ENCODE measurements around the gene HTT.

The HTT gene

GRCh38 chr4:3215256-3215655 lies 140.8 kb downstream of the HTT start:
- in situ Hi-C loops (cut with HindIII; ENCODE audit: low sequenced_read_pairs): no loop called here

GRCh38 chr4:3215733-3216132 lies 141.3 kb downstream of the HTT start:
- in situ Hi-C loops (cut with HindIII; ENCODE audit: low sequenced_read_pairs): no loop called here

GRCh38 chr4:3217266-3217665 lies 142.8 kb downstream of the HTT start:
- in situ Hi-C loops (cut with HindIII; ENCODE audit: low sequenced_read_pairs): no loop called here

DNA sequence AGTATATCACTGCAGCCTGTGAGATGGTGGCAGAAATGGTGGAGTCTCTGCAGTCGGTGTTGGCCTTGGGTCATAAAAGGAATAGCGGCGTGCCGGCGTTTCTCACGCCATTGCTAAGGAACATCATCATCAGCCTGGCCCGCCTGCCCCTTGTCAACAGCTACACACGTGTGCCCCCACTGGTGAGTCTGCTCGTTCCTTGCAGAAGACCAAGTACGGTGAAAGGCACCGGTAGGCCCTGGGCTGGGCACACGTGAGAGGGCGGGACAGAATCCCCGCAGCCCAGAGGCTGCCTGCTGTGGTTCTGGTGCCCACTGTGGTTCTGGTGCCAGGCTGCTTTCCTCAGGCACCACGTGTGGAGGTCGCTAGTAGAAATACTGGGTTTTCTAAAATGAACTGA lies 143.3 kb downstream of the HTT start:
- in situ Hi-C loops (cut with HindIII; ENCODE audit: low sequenced_read_pairs): no loop called here

- in situ Hi-C loops (cut with HindIII; ENCODE audit: low sequenced_read_pairs): no loop called here
Observed at GRCh38 chr4:3218824-3219760, 144.6 kb downstream of the HTT start.

DNA sequence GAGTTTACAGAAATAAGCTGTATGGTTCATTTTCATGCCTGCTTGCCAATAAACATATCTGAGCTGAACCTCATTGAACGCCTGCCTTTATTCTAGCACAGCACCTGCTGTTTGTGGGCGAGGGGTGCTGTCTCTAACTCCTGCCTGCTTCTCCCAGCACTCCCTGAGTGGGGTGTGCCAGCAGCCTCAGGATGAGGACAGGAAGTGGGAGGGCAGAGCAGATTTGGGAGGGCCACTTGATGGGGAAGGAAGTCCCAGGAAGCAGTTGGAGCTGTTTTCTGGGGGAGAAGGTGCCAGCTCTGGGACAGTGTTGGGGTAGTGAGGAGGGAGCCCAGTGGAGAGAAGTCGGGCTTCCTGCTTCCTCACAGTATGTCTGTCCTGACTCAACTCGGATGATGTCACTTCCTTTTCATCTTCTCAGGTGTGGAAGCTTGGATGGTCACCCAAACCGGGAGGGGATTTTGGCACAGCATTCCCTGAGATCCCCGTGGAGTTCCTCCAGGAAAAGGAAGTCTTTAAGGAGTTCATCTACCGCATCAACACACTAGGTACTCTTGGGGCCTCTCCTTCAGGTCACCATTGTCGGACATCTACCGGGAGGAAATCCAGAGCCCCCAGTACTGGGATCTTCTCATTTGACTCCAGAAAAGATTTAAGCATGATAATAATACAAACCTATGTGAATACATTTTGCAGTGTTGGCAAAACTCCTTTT lies 145.4 kb downstream of the HTT start:
- in situ Hi-C loops (cut with HindIII; ENCODE audit: low sequenced_read_pairs): no loop called here

GRCh38 chr4:3220476-3221183 lies 146.1 kb downstream of the HTT start:
- in situ Hi-C loops (cut with HindIII; ENCODE audit: low sequenced_read_pairs): no loop called here

GRCh38 chr4:3221184-3221494 lies 146.7 kb downstream of the HTT start:
- in situ Hi-C loops (cut with HindIII; ENCODE audit: low sequenced_read_pairs): no loop called here

- in situ Hi-C loops (cut with HindIII; ENCODE audit: low sequenced_read_pairs): no loop called here
Observed at GRCh38 chr4:3221996-3222395, 147.5 kb downstream of the HTT start.

GRCh38 chr4:3223346-3223745 lies 148.9 kb downstream of the HTT start:
- in situ Hi-C loops (cut with HindIII; ENCODE audit: low sequenced_read_pairs): no loop called here

DNA sequence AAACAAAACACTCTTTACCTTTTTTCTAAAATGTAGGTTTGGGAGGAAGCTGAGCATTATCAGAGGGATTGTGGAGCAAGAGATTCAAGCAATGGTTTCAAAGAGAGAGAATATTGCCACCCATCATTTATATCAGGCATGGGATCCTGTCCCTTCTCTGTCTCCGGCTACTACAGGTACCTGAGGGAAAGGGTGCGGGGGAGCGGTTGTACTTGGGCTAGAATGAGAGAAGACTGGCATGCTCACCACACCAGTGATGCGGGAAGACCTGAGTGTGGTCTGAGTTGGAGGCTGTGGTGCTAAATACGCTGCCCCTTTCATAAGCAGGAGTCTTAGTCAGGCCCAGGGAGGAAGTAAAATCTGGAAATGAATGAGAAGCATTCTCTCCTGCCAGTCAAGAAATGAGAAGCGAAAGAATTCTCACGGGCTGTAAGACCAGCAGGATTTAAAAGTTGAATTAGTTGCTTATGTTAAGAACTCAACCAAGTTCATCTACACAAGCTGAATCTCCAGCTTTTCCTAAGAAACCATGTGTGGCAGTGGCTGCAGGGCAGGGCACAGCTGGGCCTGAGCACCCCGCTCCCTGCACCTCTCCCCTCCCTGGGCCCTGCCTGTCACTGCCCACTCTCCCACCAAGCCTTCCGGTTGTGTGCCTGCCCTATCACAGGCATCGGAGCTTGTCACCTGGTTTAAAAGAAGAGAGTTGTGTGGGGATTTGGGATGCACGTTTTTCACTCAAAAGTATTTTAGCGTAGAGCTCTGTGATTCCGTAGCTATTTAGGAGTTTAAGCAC lies 149.7 kb downstream of the HTT start:
- in situ Hi-C loops (cut with HindIII; ENCODE audit: low sequenced_read_pairs): no loop called here

DNA sequence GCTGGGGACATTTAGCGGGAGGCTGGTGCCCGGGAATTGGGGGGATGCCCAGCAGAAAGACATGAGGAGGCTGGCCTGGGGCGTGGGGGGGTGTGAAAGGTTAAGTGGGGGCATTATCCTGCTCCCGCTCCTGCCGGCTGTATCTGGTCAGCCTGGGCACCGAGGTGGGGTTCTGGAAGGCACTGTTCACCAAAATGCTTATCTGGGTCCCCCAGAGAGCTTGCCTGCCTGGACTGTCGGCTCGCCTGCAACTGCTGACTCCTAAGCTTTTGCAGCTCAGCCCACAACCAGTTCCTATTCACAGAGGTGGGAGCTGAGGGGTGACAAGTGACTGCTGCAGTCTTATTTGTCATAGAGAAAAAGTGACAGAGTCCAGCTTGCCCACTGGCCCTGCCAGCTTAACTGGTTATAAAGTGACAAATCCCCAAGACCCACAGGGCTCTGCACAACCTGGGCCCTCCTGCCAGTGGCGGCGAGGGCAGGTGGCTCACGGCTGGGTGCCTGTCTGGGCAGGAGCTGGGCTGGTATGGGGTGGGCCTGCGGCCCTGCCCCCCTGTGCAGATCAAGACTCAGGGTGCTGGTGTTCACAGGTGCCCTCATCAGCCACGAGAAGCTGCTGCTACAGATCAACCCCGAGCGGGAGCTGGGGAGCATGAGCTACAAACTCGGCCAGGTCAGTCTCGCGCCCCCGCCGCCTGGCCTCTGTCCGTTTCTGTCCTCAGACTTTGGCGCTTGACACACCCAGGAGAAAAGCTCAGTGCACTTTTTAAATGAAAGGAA lies 150.8 kb downstream of the HTT start:
- in situ Hi-C loops (cut with HindIII; ENCODE audit: low sequenced_read_pairs): no loop called here

GRCh38 chr4:3225936-3226335 lies 151.5 kb downstream of the HTT start:
- in situ Hi-C loops (cut with HindIII; ENCODE audit: low sequenced_read_pairs): no loop called here

GRCh38 chr4:3226467-3226866 lies 152.0 kb downstream of the HTT start:
- in situ Hi-C loops (cut with HindIII; ENCODE audit: low sequenced_read_pairs): no loop called here

DNA sequence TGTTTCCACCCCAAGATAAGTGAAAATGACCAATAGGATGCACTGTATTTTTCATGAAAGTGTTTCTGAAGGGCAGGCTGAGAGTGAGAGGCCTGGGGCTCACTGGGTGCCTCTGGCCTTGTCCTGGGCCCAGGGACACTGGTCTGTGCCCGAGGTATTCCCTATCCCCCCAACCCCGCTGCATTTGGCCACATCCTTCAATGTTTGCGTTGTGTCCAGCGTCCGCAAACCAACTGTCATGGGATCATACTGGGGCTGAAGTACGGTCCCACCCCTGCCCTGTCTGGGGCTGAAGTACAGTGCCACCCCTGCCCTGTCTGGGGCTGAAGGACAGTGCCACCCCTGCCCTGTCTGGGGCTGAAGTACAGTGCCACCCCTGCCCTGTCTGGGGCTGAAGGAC lies 152.5 kb downstream of the HTT start:
- in situ Hi-C loops (cut with HindIII; ENCODE audit: low sequenced_read_pairs): no loop called here

DNA sequence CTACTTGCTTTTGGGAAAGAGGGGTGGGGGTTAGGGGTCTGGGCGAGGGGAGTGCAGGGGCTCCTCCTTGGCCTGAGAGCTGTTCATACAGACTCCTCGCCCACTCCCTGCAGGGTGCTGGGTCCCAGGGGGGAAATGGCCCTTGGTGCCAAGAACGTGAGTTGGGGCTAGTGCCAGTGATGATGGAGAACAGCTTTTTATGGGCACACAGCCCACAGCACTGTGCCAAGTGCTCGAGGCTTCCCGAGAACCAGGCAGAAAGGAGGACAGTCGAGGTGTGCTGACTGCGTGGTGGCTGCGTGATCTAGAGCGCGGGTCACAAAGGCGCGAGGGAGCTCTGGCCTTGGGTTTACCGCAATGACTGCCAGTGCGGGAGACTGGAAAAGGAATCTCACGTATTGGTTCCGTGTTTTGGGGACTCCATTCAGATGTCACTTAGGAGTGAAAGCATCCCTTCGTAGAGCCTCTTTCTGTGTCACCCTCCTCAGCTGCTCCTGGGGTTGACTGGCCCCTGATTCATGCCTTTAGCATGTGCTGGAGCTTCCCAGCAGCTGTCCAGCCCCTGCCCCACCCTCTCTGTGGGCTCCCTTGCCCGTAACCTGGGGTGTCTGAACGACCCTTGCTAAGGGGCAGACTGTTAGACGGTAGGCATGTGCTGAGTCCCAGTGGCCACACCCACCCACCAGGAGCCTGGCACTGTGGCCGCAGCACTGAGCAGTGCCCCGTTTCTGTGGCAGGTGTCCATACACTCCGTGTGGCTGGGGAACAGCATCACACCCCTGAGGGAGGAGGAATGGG lies 153.6 kb downstream of the HTT start:
- in situ Hi-C loops (cut with HindIII; ENCODE audit: low sequenced_read_pairs): no loop called here

DNA sequence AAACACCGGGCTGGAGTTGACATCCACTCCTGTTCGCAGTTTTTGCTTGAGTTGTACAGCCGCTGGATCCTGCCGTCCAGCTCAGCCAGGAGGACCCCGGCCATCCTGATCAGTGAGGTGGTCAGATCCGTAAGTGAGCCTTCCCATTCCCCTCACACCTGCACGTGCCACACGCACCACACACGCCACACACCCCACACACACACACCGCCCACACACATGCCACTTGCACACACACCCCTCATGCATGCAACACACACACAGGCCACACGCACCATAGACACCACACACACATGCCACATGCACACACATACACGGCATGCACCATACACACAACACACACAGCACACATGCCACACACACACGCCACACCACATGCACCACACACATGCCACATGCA lies 154.4 kb downstream of the HTT start:
- in situ Hi-C loops (cut with HindIII; ENCODE audit: low sequenced_read_pairs): no loop called here

DNA sequence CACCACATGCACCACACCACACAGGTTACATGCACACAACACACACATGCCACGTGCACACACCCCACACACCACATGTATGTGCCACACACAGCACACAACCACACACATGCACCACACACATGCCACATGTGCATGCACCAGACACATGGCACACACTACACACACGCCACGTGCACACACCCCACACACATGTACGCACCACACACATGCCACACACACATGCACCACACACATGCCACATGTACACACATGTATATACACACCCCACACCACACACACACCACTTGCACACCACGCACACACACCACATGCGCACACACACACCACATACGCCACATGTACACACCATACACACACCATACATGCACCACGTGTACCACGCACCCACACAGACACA lies 154.8 kb downstream of the HTT start:
- in situ Hi-C loops (cut with HindIII; ENCODE audit: low sequenced_read_pairs): no loop called here

DNA sequence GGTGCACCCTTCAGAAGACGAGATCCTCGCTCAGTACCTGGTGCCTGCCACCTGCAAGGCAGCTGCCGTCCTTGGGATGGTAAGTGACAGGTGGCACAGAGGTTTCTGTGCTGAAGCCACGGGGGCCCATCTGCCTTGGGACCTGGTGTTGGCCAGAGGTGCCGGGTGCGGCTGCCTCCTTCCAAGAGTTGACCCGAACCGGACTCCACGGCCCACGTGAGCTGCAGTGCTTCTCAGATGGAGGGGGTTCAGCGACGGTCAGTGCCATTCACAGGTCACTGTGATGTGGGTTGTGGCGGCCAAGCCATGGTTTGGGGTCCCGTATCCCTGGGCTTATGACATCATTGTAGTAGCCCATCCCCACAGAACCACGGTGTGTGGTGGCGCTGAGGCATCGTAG lies 155.5 kb downstream of the HTT start:
- in situ Hi-C loops (cut with HindIII; ENCODE audit: low sequenced_read_pairs): no loop called here

Measured in endothelial cell of hepatic sinusoid (primary cell).